Activated naive CD4-positive, alpha-beta T cell treated with anti-CD3 and anti-CD28 coated beads, Interleukin-2, amount 50 U/mL, for 72 hours (primary cell): Measurements from ENCODE around the gene VAPB. TPM values are rescaled to one million over a fixed set of nuclear protein-coding genes. Genes with fewer than 3 reads are reported as not detected.

Experiments
- ATAC-seq, 2 donors: fragments of 150-1000 bp; cut with Tn5 transposase; 2 replicates each; pipeline ENCODE4 v1.10.0; 2021; ENCODE audit warnings: mild to moderate bottlenecking in 2 of 2, moderate library complexity in 2 of 2
- DNase-seq, 2 donors: peaks; one replicate each; pipeline ENCODE4 v3.0.0; 2021 to 2022; ENCODE audit warnings: low spot score in 2 of 2
- H3K27ac Mint-ChIP-seq, 2 donors: one replicate each; pipeline ENCODE4 v1.8.0; 2022; ENCODE audit warnings: mild to moderate bottlenecking in 2 of 2, mixed read lengths in 2 of 2
- H3K36me3 Mint-ChIP-seq, 2 donors: one replicate each; pipeline ENCODE4 v1.8.0; 2022; ENCODE audit warnings: mixed read lengths in 2 of 2
- H3K9me3 Mint-ChIP-seq, 2 donors: one replicate each; pipeline ENCODE4 v1.8.0; 2022; ENCODE audit warnings: mixed read lengths in 2 of 2
- total RNA-seq, 2 donors: library from RNA; stranded (reverse); gene quantifications; one replicate each; pipeline ENCODE4 v1.2.3, GENCODE V29; 2022

Gene VAPB
- total RNA-seq, 2 donors from 2014 or later, result 28.0 to 43.5 TPM

DNA sequence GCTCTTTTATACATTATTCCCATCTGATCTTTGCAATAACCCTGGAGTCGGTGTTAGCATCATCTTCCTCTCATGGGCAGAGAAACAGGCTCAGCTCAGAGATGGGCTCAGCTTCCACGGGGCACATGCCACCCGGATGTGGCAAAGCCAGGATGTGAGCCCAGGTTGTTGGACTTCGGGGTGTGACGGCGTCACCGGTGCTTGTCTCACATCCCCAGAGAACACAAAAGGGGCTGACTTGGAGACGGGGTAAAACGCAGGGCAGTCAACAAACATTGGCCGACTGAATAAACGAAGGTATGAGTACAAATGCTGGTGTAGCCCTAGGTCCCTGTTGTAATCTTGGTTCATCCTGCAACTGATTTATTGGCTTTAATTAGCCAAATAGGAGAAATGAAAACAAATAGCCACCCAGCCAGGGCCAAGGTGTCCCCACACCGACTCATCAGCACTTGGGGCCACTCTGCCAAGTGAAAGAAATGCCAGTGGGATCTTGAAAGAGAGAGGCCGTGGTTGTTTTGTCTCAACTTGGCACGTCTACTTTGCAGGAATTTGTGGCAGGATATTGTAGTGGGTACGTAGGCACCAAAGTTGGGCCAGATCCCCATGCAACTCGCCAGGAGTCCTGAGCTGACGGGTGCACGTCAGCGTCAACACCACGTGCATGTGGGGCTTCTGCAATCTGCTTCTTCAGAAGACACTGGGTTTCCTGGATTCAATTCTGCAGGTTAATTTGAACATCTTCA lies 83.4 kb downstream of the VAPB start:
- Mint-ChIP-seq H3K27ac (peak overlapping the region in 1 of 2 donors; percentile 3), H3K9me3 (no peaks in the 10 kb centered on the region), H3K36me3 (no peaks in the 10 kb centered on the region)
- DNase-seq, result no peak
- no peak for ATAC-seq

DNA sequence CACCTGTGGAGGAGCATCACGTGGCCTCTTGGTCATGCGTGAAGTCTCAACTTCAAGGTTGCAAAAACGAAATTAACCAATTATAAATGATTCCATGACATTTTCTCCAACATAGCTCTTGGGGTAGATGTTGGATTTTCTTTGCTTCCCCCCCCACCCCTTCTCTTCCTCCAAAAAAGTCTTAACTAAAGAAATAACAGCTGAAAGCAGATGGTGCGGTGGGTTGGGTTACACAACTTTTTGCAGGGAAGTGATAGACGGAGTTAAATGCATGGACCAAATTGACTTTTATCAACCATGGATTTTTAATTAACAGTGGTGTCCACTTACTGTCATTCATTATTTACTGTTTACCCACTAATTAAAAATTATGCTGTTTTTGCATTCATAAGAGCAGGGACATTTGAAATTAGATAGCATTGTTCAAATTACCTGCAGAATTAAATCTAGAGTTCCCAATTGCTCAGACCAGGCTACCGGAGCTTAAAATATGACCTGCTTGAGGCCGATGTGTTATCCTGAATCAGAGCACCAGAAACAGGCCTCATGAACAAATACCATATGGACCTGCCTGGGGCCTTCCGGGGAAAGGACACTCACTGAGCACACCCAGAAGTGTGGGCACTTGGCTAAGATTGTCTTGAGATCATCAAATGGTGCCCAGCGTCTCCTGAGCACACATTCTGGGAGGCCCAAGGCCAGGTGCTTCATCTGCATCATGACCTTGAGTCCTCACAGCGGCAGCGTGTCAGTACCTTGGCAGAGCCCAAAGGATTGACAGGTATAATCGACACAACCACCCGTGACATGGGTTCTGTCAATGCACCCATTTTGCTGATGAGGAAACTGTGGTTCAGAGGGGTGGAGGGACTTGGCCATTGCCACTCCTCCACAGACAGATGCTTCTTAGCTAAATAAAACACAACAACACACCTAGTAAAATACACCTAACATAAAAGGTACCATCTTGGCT lies 84.7 kb downstream of the VAPB start:
- no peak overlapping the region for H3K27ac Mint-ChIP-seq
- no peak for DNase-seq
- H3K9me3 Mint-ChIP-seq, result no peaks in the 10 kb centered on the region
- H3K36me3 Mint-ChIP-seq, result no peaks in the 10 kb centered on the region
- no peak for ATAC-seq

DNA sequence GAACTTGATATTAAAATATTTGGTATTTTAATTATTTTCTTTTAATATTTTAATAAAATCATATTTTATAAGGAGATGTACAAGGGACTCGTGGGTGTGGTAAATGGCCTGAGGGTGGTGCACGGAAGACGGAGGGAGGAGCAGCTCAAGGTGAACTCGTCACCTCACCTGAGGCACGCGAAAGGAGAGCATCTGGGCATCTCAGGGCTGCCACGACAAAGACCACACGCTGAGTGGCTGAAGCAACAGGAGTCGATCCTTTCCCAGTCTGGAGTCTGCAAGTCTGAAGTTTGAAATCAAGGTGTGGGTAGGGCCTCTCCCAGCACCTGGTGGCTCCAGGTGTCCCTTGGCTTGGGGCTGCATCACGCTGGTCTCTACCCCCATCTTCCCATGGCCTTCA lies 86.4 kb downstream of the VAPB start:
- Mint-ChIP-seq H3K36me3 (no peaks in the 10 kb centered on the region), H3K27ac (no peak overlapping the region), H3K9me3 (no peaks in the 10 kb centered on the region)
- DNase-seq, result no peak
- no peak for ATAC-seq

DNA sequence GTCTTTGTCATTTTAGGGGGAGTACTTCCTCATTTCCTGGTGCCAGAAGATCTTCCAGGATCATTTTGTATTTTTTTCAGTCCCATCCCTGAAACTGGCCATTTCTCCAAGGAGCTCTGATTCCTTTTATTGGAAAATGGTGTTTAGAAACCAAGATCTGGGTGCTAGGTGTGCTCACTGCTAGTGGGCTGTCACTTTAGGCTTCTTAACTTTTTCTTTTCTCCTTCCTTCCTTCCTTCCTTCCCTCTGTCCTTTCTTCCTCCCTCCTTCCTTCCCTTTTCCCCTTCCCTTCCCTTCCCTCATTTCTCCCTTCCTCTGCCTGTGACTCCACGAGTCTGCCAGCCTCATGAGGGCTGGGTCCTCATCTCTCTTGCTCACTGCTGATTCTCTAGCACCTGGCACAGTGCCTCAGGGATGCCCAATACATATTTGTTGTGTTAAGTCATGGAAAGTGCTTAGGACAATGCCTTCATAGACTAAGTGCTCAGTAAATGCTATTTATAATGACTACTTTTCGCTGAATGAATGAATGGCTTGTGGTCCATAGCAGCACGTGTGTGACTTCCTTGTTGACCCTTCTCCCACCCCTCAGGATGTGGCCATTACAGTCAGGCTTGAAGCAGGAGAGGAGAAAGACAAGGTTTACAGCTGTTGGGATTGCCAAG lies 89.2 kb downstream of the VAPB start:
- no peak for ATAC-seq
- Mint-ChIP-seq H3K36me3 (no peaks in the 10 kb centered on the region), H3K27ac (no peak overlapping the region), H3K9me3 (no peaks in the 10 kb centered on the region)
- no peak for DNase-seq

DNA sequence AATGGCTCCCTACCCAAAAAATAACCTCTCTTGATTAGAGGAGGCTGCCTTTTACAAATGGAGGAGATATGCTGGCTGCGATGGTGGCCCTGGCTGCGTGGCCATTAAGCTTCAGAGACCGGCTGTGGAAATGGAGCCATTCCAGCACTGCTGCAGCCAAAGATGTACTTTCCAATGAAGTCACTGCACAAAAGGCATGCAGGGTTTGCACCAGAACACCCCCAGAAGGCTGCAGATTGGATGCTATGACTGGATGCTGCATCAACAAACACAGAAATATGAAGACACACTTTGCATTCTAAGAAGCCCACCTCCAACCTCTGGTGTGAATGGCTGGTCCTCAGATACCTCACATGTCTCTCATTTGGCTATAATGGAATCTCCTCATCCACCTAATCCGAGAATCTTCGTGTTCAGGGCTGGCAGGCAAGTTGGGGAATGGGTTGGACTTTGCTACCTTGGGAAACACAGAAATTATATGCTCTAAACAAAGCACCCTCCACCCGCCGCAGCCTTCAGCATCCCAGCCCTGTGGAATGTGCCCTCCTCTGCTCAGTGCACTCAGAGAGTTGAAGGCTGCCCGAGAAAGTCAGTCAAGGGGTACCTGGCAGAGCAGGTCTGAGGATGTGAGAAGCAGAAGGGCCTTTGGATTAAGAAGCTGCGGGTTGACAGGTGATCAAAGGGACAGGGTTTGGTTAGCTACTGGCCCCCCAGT lies 90.9 kb downstream of the VAPB start:
- H3K27ac Mint-ChIP-seq, result no peak overlapping the region
- ATAC-seq (no peak), DNase-seq (no peak)
- no peaks in the 10 kb centered on the region for H3K9me3 Mint-ChIP-seq
- H3K36me3 Mint-ChIP-seq, result no peaks in the 10 kb centered on the region

DNA sequence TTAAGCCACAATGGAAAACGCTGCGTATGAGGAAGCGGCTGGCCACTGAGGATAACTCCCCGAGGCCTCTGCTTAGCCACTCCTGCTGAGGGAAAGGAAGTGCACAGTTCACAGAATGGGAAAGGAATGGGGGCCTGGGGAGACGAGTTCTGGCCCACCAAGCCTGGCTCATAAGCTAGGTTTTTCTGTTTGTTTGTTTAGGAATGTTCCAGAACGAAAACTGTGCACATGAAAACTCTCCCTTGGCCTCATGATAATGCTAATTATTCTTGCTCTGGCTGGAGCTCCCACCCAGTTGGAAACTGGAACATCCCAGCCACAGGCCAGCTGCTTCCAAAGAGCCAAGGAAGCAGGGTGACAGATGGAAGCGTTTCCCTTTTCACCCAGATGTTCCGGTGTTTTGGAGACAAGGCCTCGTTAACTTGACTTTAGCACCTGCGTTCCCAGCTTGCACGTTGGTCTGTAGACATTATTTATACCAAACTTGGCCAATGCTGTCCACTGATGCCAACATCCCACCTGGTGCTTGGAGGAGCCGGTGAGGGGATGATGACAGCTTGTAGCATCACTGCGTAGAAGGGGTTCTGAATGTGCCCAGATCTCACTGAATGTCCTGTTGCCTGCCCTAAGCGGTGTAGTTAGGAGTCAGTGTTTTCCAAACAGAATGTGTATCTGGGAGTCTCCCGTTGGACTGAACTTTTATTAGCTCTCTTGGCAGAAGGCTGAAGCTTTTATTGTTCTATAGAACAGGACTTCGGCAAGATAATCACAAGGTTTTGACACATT lies 91.7 kb downstream of the VAPB start:
- no peak overlapping the region for H3K27ac Mint-ChIP-seq
- peaks cover 0 to 3% of the 10 kb centered on the region in 2 donors for H3K9me3 Mint-ChIP-seq
- no peak for DNase-seq
- ATAC-seq, result no peak
- peaks cover 3 to 4% of the 10 kb centered on the region in 2 donors for H3K36me3 Mint-ChIP-seq

DNA sequence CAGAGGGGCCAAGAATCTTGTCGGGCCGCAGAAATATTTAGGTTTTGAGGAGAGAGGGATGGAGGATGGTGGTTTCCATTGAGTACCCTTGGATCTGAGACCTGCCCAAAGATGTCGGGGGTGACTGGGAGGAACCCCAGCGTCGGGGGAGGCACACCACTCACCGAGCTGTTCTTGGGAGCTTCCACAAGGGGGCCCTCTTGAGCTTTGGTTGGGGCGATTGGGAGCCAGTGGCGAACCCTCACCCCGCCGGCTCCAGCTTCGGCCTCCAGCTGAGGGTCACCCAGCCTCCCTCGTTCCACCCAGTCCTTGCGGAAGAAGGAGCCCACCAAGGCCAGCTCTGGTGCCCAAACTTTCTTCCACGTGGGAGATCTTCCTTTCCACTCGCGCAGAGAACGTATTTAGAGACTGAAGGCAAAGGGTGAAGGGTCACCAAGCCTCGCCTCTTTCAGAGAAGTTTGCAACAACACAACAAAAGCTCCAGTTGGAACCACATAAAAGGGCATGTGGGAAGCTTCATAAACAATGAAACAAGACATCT lies 92.5 kb downstream of the VAPB start:
- H3K9me3 Mint-ChIP-seq, result peaks cover 6 to 11% of the 10 kb centered on the region in 2 donors
- peak; percentile 62 to 82 for DNase-seq
- peak; percentile 78 to 80 for ATAC-seq
- peaks cover 11 to 13% of the 10 kb centered on the region in 2 donors for H3K36me3 Mint-ChIP-seq
- no peak overlapping the region for H3K27ac Mint-ChIP-seq

DNA sequence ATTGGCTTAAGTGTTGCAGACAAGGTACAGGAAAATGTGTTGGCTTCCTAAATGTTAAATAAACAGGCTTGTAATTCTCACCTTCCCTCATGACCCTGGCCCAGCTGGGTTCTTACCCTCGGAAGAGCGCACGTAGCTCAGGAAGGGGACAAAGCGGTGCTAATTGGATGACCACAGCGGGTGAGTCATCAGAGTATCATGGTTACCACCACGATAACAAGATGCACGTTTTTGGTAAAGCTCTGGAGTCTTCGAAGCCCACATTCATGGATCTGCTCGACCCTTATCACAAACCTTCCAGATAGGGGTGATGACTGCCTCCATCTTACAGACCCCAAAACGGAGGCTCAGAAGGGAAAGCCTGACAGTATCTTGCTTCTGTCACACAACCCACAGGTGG lies 93.4 kb downstream of the VAPB start:
- ATAC-seq (no peak), DNase-seq (no peak)
- Mint-ChIP-seq H3K27ac (no peak overlapping the region), H3K9me3 (peaks cover 6 to 11% of the 10 kb centered on the region in 2 donors), H3K36me3 (peaks cover 13% of the 10 kb centered on the region in 2 donors)

DNA sequence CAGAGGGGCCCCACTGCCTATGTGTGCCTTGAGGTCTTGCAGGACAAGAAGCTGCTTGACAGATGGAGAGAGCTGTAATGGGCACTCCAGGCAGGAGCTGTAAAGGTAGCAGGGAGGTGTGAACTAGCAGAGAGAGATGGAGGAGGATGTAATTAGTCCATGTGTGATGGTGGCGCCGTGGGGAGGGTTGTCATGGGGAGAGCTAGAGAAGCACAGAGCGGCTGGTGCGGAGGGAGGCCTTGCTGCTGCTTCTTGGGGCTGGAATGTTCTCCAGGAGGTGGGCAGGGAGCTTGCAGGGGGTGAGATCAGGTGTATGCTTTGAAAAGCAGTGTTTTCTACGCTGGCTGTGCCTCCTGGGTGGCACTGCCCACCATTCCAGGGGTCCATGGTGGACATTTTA lies 94.0 kb downstream of the VAPB start:
- DNase-seq, result no peak
- no peak overlapping the region for H3K27ac Mint-ChIP-seq
- ATAC-seq, result no peak
- H3K9me3 Mint-ChIP-seq, result peaks cover 6 to 11% of the 10 kb centered on the region in 2 donors
- H3K36me3 Mint-ChIP-seq, result peaks cover 13% of the 10 kb centered on the region in 2 donors

DNA sequence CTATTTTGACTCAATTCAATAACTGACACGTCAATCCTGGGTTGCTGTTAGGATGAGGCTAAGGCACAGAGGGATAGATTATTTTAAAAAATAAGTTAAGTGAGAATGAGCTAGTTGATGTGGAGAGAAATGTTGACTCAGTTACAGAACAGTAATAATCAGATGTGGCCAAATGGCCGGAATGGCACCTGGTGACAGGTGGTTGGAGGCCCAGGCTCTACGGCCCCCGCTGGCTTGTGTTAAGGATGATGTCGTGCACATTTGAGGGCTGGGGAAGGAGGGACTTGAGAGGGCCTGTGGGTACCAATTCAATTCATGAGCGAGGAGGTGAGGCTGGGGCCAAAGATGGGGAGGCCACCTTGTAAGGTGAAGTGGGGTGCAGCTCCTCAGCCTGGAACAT lies 94.4 kb downstream of the VAPB start:
- no peak for ATAC-seq
- H3K36me3 Mint-ChIP-seq, result peaks cover 14 to 15% of the 10 kb centered on the region in 2 donors
- peaks cover 7 to 12% of the 10 kb centered on the region in 2 donors for H3K9me3 Mint-ChIP-seq
- DNase-seq, result no peak
- H3K27ac Mint-ChIP-seq, result no peak overlapping the region

DNA sequence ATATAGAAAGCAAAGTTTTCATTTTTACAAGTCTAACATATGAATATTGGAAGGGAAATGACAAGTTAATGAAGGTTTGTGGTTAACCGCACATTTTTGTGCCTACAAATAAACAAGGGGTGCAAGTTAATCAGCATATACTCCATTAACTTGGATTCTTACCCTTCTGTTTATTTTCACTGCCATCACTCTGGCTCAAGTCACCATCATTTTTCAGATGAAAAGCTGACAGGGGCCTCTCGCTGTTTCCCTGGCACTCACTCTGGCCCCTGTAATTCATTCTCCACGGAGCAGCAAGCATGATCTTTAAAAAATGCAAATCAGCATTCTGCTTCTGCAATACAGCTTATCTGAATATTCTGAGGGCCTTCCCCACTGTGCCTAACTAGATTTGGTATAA lies 96.4 kb downstream of the VAPB start:
- no peak for DNase-seq
- ATAC-seq, result no peak
- no peak overlapping the region for H3K27ac Mint-ChIP-seq
- peaks cover 21% of the 10 kb centered on the region in 2 donors for H3K36me3 Mint-ChIP-seq
- H3K9me3 Mint-ChIP-seq, result peaks cover 12 to 18% of the 10 kb centered on the region in 2 donors

DNA sequence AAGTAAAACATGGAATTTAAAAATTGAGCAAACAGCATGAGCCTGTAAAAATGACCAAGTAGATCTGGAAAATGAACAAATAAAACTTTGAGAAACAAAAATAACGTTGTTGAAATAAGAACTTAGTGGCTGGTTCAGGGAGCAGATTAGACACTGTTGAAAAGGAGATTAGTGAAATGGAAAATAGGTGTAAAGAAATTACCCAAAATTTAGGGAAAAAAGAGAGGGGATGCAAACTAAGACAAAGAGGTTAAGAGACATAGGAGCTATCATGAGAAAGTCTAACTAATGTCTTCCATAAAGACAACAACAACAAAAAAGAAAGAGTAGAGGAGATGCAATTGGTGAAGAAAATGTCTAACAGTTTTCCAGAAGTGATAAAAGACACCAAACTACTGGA lies 97.2 kb downstream of the VAPB start:
- DNase-seq (no peak), ATAC-seq (no peak)
- Mint-ChIP-seq H3K9me3 (peaks cover 12 to 18% of the 10 kb centered on the region in 2 donors), H3K36me3 (peaks cover 21% of the 10 kb centered on the region in 2 donors), H3K27ac (no peak overlapping the region)

DNA sequence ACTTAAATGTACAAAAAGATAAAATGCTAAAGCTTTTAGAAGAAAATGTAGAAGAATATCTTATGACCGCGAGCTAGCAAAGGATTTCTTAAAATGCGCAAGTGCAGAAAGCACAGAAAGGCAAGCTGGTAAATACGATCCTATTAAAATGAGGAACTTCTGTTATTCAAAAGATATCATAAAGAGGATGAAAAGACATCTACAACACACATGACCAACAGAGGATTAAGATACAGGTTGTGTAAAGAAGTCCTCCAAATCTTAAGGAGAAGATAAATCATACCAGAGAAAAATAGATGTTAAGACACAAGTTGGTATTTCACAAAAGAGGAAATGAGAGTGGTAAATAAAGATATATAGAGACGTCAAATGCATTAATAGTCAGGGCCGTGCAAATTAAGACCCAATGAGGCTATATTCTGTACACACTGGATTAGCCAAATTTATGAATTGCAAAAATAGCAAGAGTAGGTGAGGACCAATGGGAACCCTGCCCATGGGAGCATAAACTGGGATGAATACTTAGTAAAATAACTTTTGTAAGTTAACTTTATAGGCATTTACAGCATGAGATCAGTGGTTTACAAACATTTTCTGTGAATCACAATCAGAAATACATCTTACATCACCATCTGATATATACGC lies 103.2 kb downstream of the VAPB start:
- peaks cover 8% of the 10 kb centered on the region in 2 donors for H3K36me3 Mint-ChIP-seq
- no peak for DNase-seq
- H3K27ac Mint-ChIP-seq, result no peak overlapping the region
- peaks cover 5 to 7% of the 10 kb centered on the region in 2 donors for H3K9me3 Mint-ChIP-seq
- ATAC-seq, result no peak

DNA sequence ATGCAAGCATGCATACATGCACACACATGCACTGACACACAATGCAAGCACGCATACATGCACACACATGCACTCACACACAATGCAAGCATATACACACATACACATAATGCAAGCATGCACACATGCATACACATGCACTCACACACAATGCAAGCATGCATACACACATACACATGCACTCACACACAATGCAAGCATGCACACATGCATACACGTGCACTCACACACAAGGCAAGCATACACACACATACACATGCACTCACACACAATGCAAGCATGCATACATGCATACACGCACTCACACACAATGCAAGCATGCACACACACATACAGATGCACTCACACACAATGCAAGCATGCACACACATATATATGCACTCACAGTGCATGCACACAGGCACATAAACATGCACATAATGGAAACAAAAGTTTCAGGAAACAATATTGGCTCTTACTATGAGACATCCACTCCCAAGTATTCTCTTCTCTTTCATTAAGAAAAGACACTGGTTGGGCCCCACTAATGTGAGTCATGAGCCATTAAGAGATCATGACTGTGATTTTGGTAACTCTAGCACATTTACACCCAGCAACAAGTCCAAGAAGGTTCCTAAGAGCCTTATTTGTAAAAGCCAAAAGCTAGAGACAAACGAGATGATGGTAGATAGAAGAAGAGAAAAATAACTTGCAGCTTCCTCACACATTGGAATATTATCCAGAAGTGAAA lies 103.9 kb downstream of the VAPB start:
- DNase-seq, result no peak
- H3K27ac Mint-ChIP-seq, result no peak overlapping the region
- ATAC-seq, result peak in 1 of 2 donors; percentile 28
- peaks cover 5 to 7% of the 10 kb centered on the region in 2 donors for H3K9me3 Mint-ChIP-seq
- peaks cover 8% of the 10 kb centered on the region in 2 donors for H3K36me3 Mint-ChIP-seq
